ENCODE measurements around the gene GALR2.

DNA sequence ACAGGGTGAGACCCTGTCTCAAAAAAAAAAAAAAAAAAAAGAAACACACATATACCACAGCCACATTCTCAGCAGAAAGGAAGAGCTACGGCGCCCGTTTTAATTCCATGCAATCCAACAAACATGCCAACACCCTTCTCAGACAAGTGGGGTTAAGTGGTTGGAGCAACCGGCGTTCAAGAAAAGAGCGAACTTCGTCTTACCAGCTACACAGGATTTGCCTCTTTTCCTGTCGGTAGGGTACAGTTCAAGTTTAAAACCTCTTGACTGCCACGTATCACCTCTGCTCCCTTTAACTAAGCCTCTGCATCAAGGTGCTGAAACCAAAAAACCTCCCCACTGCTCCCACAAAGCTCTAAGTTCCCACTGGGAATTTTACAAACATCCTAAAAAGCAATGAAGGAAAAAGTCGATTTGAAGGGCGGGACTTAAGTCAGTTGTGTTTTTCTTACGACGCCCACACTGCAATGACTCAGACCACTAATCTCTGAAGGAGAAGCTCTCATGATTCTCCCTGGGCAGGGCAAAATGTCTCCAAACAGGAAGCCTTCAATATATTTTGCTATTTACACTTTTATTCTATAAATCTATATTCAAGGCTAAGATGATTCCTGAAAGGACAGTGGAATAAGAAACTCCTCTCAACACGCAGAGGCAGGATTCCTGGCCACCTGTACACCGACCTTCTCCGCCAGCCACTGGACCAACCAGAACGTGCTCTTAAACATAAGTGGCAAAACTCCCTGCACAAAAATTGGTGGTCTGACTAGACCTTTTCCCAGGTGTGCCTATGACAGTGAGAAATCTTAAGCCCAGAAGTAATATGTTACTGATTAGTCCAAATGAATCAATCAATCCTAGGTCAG lies 21.1 kb upstream of the GALR2 start:
- TF ChIP-seq, protein P1, sequence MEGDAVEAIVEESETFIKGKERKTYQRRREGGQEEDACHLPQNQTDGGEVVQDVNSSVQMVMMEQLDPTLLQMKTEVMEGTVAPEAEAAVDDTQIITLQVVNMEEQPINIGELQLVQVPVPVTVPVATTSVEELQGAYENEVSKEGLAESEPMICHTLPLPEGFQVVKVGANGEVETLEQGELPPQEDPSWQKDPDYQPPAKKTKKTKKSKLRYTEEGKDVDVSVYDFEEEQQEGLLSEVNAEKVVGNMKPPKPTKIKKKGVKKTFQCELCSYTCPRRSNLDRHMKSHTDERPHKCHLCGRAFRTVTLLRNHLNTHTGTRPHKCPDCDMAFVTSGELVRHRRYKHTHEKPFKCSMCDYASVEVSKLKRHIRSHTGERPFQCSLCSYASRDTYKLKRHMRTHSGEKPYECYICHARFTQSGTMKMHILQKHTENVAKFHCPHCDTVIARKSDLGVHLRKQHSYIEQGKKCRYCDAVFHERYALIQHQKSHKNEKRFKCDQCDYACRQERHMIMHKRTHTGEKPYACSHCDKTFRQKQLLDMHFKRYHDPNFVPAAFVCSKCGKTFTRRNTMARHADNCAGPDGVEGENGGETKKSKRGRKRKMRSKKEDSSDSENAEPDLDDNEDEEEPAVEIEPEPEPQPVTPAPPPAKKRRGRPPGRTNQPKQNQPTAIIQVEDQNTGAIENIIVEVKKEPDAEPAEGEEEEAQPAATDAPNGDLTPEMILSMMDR (conservative IDR thresholded peaks at IDR 0.05) = no peak
- TF ChIP-seq ZFX (IDR thresholded peaks at IDR 0.05) = no peak
